ENCODE data around the gene SBDS.
"Not testable (repeated sequence)": the region's sequence is repeated elsewhere in the genome, so short reads cannot be mapped to it uniquely, and the experiment has no call there.

SBDS gene

DNA sequence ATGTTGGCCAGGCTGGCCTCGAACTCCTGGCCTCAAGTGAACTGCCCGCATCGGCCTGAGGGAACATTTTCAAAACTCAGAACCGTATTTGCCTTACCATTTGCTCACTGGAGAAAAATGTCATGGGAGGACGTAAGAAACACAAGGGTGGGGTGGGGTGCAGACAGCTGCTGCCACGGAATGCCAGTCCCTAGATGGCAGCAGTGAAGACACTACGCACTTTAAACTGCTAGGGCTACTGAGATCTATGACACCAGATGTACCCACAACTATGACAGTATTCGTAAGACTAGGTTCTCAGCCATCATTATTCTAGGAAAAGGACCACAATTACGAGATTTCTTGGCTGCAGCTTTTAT lies 716 bp downstream of the SBDS start:
- peak; percentile 25 for DNase-seq

- DNase-seq = not testable (repeated sequence)
Observed at GRCh38 chr7:66994051-66994450, 1.3 kb downstream of the SBDS start.

GRCh38 chr7:66989552-66989951 lies 5.8 kb downstream of the SBDS start:
- DNase-seq = not testable (repeated sequence)

DNA sequence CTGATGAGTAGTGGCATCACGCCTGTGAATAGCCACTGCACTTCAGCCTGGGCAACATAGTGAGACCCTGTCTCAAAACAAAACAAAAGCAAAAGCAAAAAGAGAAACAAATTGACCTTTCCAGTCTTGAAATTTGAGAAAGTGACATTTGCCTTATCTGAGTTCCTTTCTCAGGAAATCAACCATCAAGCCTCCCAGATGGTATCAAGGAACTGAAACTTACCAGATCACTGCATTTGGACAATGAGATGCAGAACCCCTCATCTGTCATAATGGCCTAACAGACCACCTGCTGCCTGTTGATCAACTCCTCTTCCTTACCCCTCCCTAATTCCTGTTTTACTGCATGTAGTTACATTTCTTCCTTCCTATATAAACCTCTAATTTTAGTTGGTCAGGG lies 15.1 kb downstream of the SBDS start:
- DNase-seq = not testable (repeated sequence)

- not testable (repeated sequence) for DNase-seq
Observed at GRCh38 chr7:66979013-66979412, 16.4 kb downstream of the SBDS start.

DNA sequence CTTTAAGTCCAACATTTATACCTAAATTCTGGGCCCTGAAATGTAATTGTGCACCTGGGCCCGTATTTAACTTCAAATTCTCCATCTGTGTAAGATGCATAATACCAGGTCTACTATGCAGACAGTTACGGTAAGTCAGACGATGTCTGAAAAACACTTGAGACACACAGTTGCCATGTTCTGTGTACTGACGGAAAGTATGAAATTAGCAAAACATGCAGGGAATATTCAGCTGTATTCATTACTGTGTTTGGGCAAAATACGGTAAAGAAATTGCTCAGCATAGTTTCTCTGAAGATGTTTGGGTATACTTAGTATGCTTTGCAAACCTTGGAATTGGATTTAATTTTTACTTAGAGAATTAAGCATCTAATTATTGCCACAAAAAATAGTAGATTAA lies 17.1 kb downstream of the SBDS start:
- not testable (repeated sequence) for DNase-seq

GRCh38 chr7:66974986-66975590 lies 20.3 kb downstream of the SBDS start:
- no peak for DNase-seq

- DNase-seq = no peak
Observed at GRCh38 chr7:66970310-66970709, 25.1 kb downstream of the SBDS start.

DNA sequence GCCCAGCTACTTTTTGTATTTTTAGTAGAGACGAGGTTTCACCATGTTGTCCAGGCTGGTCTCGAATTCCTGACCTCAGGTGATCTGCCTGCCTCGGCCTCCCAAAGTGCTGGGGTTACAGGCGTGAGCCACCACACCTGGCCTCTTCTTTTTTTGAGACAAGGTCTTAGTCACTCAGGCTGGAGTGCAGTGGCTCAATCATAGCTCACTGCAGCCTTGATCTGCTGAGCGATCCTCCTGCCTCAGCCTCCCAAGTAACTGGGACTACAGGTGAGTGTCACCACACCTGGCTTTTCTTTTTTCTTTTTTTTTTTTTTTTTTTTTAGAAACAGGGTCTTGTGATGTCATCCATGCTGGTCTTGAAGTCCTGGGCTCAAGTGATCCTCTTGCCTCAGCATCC lies 26.4 kb downstream of the SBDS start:
- not testable (repeated sequence) for DNase-seq

GRCh38 chr7:66967029-66967428 lies 28.4 kb downstream of the SBDS start:
- no peak for DNase-seq

DNA sequence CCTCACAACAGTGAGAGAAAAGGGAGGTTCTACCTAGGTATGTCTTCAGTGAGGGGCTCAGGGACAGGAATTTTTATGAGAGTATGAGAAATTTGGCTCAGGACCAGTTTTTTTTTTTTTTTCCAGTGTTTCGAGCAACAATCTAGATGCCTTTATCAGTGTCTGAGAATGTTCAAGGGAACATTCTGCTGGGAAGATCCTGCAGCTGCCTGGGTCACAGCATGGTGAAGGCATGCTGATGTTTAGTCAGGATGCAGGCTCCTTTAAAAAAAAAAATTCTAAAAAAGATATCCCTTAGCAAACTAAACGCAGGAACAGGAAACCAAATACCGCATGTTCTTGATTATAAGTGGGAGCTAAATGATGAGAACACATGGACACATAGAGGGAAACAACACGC lies 31.0 kb downstream of the SBDS start:
- DNase-seq = no peak

- DNase-seq = no peak
Observed at GRCh38 chr7:66961096-66961495, 34.3 kb downstream of the SBDS start.

DNA sequence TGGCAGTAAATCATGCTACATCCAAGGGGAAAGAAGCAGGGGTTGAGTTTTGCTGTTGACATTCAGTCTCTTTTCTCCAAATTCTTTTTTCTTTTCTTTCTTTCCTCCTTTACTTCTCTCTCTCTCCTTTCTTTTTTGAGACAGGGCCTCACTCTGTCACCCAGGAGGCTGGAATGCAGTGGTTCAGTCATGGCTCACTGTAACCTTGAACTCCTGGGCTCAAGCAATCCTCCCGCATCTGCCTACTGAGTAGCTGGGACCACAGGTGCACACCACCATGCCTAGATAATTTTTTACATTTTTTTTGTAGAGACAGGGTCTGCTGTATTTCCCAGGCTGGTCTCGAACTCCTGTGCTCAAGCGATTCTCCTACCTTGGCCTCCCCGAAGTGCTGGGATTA lies 35.2 kb downstream of the SBDS start:
- DNase-seq = no peak

- no peak for DNase-seq
Observed at GRCh38 chr7:66958538-66959350, 36.6 kb downstream of the SBDS start.

DNA sequence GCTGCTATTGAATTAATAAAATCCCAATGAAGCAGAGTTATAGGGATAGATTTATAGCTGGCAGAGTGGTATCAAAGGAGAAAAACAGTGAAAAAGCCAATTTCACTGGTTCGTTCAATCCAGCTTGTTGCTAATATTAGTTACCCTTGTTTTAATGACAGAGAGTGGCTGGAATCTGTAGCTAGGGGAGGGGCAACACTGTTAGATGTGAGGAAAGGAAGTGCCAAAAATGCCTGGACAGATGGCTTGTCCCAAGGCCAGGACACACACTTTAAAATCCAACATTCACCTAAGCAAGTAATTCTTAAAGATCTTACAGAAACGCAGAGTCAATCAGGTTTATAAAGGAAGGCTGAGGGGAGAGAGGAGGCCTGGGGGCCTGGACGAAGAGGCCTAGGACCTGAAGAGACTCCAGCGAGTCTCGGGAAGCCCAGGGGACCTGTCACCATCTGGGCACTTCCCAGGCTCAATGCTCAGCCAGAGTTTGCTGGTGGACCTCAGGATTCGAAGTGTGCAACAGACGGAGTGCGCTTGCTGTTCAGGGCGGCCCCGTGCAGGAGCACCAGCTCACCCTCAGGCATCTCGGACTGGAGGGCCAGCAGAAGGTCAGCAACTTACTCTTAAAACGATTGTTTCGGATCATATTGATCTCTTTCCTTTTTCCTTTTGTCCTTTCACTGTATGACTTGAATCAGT lies 37.6 kb downstream of the SBDS start:
- DNase-seq = no peak

DNA sequence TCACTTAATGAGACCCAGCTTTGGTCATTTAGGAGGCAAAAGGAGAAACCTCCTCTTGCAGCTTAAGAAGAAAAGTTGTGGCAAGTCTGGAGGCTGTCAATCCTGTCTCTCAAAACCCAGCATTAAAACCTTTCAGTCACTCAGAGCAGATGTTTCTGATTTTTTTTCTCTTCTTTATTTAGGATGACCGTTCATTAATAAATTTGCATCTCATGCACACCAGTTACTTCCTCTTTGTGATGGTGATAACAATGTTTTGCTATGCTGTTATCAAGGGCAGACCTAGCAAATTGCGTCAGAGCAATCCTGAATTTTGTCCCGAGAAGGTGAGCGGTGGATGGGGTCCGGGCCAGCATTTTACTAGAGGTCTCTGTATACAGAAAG lies 42.4 kb downstream of the SBDS start:
- DNase-seq = no peak

DNA sequence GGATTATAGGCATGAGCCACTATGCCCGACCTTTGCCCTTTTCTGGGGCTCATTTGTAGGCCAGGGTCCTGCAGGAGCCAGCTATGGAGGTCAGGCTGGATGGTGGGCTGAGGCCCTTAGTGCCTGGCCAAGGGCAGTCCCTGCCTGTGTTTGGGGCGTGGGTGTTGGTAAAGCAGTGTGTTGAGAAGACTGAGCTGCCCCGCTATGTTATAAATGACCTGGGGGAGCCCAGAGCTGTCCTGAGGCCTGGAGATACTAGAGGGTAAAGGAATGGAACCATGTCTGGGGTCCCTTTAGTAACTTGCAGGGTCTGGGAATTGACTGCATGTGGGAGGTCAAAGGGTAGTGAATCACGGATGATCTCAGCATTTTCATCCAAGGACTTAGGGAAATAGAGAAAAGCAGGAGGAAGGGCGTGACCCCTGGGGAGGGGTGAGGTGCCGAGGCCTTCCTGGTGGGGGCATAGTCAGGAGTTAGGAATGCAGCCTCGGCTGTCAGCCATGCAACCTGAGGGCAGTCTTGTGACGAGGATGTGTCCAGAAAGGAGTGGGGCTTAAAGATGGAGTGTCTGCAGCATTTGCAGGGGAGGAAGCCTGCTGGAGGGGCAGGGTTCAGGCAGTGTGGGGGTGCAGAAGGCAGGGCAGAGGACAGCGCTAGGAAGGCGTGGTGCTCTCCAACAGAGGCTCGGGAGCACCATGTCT lies 42.9 kb downstream of the SBDS start:
- no peak for DNase-seq

DNA sequence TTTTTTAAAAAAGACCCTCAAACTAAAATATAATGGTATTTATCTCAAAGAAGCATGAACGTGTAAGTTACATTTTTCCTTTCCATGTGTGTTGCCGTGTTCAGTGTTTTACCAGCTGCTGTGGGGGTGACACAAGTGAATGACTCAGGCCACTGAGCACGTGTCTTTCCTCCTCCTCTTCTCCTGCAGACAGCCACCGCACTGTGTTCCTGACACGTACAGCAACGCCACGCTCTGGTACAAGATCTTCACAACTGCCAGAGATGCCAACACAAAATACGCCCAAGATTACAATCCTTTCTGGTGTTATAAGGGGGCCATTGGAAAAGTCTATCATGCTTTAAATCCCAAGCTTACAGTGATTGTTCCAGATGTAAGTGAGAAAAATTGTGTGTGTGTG lies 44.6 kb downstream of the SBDS start:
- no peak for DNase-seq

GRCh38 chr7:66950311-66950710 lies 45.1 kb downstream of the SBDS start:
- DNase-seq = no peak

- DNase-seq = no peak
Observed at GRCh38 chr7:66948480-66949109, 46.8 kb downstream of the SBDS start.

GRCh38 chr7:66946545-66946944 lies 48.8 kb downstream of the SBDS start:
- no peak for DNase-seq

DNA sequence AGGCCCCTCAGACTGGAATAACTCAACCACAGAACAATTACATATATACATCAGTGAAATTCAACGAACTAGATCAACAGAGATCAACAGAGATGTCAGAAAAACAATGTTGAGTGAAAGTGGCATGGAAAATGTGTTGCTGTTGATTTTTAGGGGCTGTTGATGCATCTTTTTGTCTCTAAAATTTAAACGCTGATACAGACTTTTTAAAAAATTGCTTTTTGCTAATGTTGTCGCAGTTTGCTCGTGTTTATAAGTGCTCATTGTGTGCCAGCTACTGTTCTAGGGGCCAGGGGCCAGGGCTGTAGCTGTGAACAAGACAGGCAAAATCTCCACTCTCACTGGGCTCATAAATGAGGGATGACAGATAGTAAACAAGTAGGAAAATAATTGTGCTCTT lies 56.1 kb downstream of the SBDS start:
- no peak for DNase-seq

DNA sequence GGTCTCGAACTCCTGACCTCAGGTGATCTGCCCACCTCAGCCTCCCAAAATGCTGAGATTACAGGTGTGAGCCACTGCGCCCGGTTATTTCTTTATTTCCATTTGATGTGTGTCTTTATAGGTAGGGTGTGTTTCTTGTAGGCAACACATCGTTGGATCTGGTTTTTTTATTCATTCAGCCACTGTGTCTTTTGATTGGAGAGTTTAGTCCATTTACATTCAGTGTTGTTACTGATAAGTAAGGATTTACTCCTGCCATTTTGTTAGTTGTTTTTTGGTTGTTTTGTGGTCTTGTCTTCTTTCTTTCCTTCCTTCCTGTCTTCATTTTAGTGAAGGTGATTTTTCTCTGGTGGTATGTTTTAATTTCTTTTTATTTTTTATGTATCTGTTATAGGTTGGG lies 57.4 kb downstream of the SBDS start:
- no peak for DNase-seq

Data from effector CD8-positive, alpha-beta T cell (primary cell).